Neural progenitor cell (in vitro differentiated cells): ENCODE measurements around the gene DLG3. TPM values are rescaled to one million over a fixed set of nuclear protein-coding genes. Genes with fewer than 3 reads are reported as not detected.

ENCODE experiments used
- DNase-seq: peaks from one replicate; pipeline ENCODE4 v3.0.0-alpha.2; 2016; ENCODE audit warnings: low spot score
- H2AFZ ChIP-seq: fragments of 200-600 bp; sonication (generic); replicated peaks from 2 replicates; pipeline ENCODE4 v1.6.1; 2016; ENCODE audit warnings: antibody characterized with exemption
- H3F3A ChIP-seq: fragments of 200-600 bp; sonication (generic); 2 replicates; pipeline ENCODE4 v1.6.1; 2016; ENCODE audit warnings: antibody characterized with exemption, low read depth
- H3K27ac ChIP-seq: fragments of 200-600 bp; sonication (generic); 2 replicates; pipeline ENCODE4 v1.5.1; 2016; ENCODE audit warnings: mild to moderate bottlenecking
- H3K27me3 ChIP-seq: fragments of 200-600 bp; sonication (generic); 2 replicates; pipeline ENCODE4 v1.6.1; 2016; ENCODE audit warnings: mild to moderate bottlenecking, moderate library complexity
- H3K36me3 ChIP-seq: fragments of 200-600 bp; sonication (generic); 2 replicates; pipeline ENCODE4 v1.5.1; 2016
- H3K4me1 ChIP-seq: fragments of 200-600 bp; sonication (generic); 2 replicates; pipeline ENCODE4 v1.6.1; 2016; ENCODE audit warnings: mixed run types
- H3K4me2 ChIP-seq: fragments of 200-600 bp; sonication (generic); 2 replicates; pipeline ENCODE4 v1.6.1; 2016
- H3K4me3 ChIP-seq: fragments of 200-600 bp; sonication (generic); 2 replicates; pipeline ENCODE4 v1.5.1; 2016
- H3K79me2 ChIP-seq: fragments of 200-600 bp; sonication (generic); 2 replicates; pipeline ENCODE4 v1.6.1; 2016; ENCODE audit warnings: low read depth
- H3K9ac ChIP-seq: fragments of 200-600 bp; sonication (generic); 2 replicates; pipeline ENCODE4 v1.6.1; 2016
- H3K9me3 ChIP-seq: fragments of 200-600 bp; sonication (generic); 2 replicates; pipeline ENCODE4 v1.5.1; 2016; ENCODE audit warnings: low read depth
- H4K20me1 ChIP-seq: fragments of 200-600 bp; sonication (generic); 2 replicates; pipeline ENCODE4 v1.6.1; 2016; ENCODE audit warnings: low read depth
- H3K27ac Mint-ChIP-seq: 3 replicates; pipeline ENCODE4 v1.8.0; 2021; ENCODE audit warnings: mixed read lengths
- H3K27me3 Mint-ChIP-seq: 2 replicates; pipeline ENCODE4 v1.8.0; 2022; ENCODE audit warnings: low read depth, mild to moderate bottlenecking, inconsistent platforms, moderate library complexity, mixed read lengths; ENCODE audit not compliant: insufficient read depth
- H3K36me3 Mint-ChIP-seq: 3 replicates; pipeline ENCODE4 v1.8.0; 2021; ENCODE audit warnings: mixed read lengths
- H3K4me1 Mint-ChIP-seq: 3 replicates; pipeline ENCODE4 v1.8.0; 2021; ENCODE audit warnings: mixed read lengths
- H3K4me3 Mint-ChIP-seq: 3 replicates; pipeline ENCODE4 v1.8.0; 2021; ENCODE audit warnings: mild to moderate bottlenecking, moderate library complexity, mixed read lengths
- H3K9me3 Mint-ChIP-seq: 3 replicates; pipeline ENCODE4 v1.8.0; 2020; ENCODE audit warnings: mixed read lengths
- CTCF ChIP-seq: fragments of 200-600 bp; sonication (generic); IDR thresholded peaks from 2 replicates; pipeline ENCODE4 v1.5.1; 2017; ENCODE audit warnings: antibody characterized with exemption, mild to moderate bottlenecking
- EZH2 ChIP-seq: fragments of 200-600 bp; sonication (generic); IDR thresholded peaks from 2 replicates; pipeline ENCODE4 v1.6.1; 2017; ENCODE audit warnings: antibody characterized with exemption, mild to moderate bottlenecking, moderate library complexity
- EZH2phosphoT487 ChIP-seq: fragments of 200-600 bp; sonication (generic); IDR thresholded peaks from 2 replicates; pipeline ENCODE4 v1.6.1; 2017; ENCODE audit warnings: antibody characterized with exemption
- total RNA-seq: library from RNA; depleted of rRNA; stranded (reverse); fragments of >200 nt; gene quantifications from 2 replicates; pipeline ENCODE4 v1.2.3, GENCODE V29; 2015; ENCODE audit warnings: low replicate concordance

Gene DLG3
- total RNA-seq, 1 donor from 2014 or later, result 90.5 TPM

GRCh38 chrX:70535198-70535597, 90.6 kb downstream of the DLG3 start:
- H3K27me3 Mint-ChIP-seq, result no peaks in the 10 kb centered on the region
- no peak overlapping the region for H3K4me3 ChIP-seq
- no peaks in the 10 kb centered on the region for H3K36me3 Mint-ChIP-seq
- H2AFZ ChIP-seq, result no peak overlapping the region
- no peaks in the 10 kb centered on the region for H3K4me1 ChIP-seq
- DNase-seq, result no peak
- H3F3A ChIP-seq, result no peaks in the 10 kb centered on the region
- H4K20me1 ChIP-seq, result no peaks in the 10 kb centered on the region
- H3K4me2 ChIP-seq, result no peak overlapping the region
- no peak overlapping the region for H3K27ac Mint-ChIP-seq
- no peak overlapping the region for H3K27ac ChIP-seq
- no peak overlapping the region for H3K4me3 Mint-ChIP-seq
- H3K9me3 Mint-ChIP-seq, result no peaks in the 10 kb centered on the region
- no peaks in the 10 kb centered on the region for H3K36me3 ChIP-seq
- H3K27me3 ChIP-seq, result no peaks in the 10 kb centered on the region
- H3K79me2 ChIP-seq, result no peaks in the 10 kb centered on the region
- H3K9ac ChIP-seq, result no peak overlapping the region
- TF ChIP-seq CTCF, result no peak
- TF ChIP-seq EZH2phosphoT487, result no peak
- TF ChIP-seq EZH2, result no peak
- no peaks in the 10 kb centered on the region for H3K4me1 Mint-ChIP-seq
- H3K9me3 ChIP-seq, result peaks cover 6% of the 10 kb centered on the region

GRCh38 chrX:70549429-70549828, 104.8 kb downstream of the DLG3 start:
- Histone ChIP-seq H3K9ac (no peak overlapping the region), H3K36me3 (no peaks in the 10 kb centered on the region), H3K4me2 (no peak overlapping the region), H4K20me1 (no peaks in the 10 kb centered on the region), H2AFZ (no peak overlapping the region), H3K4me1 (no peaks in the 10 kb centered on the region), H3K27me3 (no peaks in the 10 kb centered on the region), H3F3A (no peaks in the 10 kb centered on the region), H3K27ac (no peak overlapping the region), H3K9me3 (peaks cover 2% of the 10 kb centered on the region), H3K4me3 (no peak overlapping the region), H3K79me2 (no peaks in the 10 kb centered on the region)
- Mint-ChIP-seq H3K9me3 (peaks cover 4% of the 10 kb centered on the region), H3K27me3 (no peaks in the 10 kb centered on the region), H3K4me3 (no peak overlapping the region), H3K27ac (no peak overlapping the region), H3K36me3 (no peaks in the 10 kb centered on the region), H3K4me1 (no peaks in the 10 kb centered on the region)
- TF ChIP-seq CTCF (no peak), EZH2phosphoT487 (no peak), EZH2 (no peak)
- DNase-seq, result no peak

GRCh38 chrX:70552130-70552704, 107.6 kb downstream of the DLG3 start:
- Histone ChIP-seq H2AFZ (no peak overlapping the region), H3K79me2 (no peaks in the 10 kb centered on the region), H3K27ac (no peak overlapping the region), H3K4me3 (no peak overlapping the region), H3K9ac (no peak overlapping the region), H3K36me3 (no peaks in the 10 kb centered on the region), H3F3A (no peaks in the 10 kb centered on the region), H3K27me3 (no peaks in the 10 kb centered on the region), H3K9me3 (peaks cover 2% of the 10 kb centered on the region), H3K4me1 (no peaks in the 10 kb centered on the region), H3K4me2 (no peak overlapping the region), H4K20me1 (no peaks in the 10 kb centered on the region)
- peaks cover 4% of the 10 kb centered on the region for H3K9me3 Mint-ChIP-seq
- H3K36me3 Mint-ChIP-seq, result no peaks in the 10 kb centered on the region
- no peaks in the 10 kb centered on the region for H3K27me3 Mint-ChIP-seq
- no peaks in the 10 kb centered on the region for H3K4me1 Mint-ChIP-seq
- no peak for DNase-seq
- no peak for TF ChIP-seq CTCF
- no peak for TF ChIP-seq EZH2
- no peak for TF ChIP-seq EZH2phosphoT487
- H3K27ac Mint-ChIP-seq, result no peak overlapping the region
- no peak overlapping the region for H3K4me3 Mint-ChIP-seq
